Kasumi-1 (cell line): Measurements from ENCODE around the gene NEU3.

ENCODE experiments used
- DNase-seq, 2 experiments: peaks; one replicate each; lab custom pipeline; 2025; lab: John Stamatoyannopoulos, UW

The NEU3 gene

DNA sequence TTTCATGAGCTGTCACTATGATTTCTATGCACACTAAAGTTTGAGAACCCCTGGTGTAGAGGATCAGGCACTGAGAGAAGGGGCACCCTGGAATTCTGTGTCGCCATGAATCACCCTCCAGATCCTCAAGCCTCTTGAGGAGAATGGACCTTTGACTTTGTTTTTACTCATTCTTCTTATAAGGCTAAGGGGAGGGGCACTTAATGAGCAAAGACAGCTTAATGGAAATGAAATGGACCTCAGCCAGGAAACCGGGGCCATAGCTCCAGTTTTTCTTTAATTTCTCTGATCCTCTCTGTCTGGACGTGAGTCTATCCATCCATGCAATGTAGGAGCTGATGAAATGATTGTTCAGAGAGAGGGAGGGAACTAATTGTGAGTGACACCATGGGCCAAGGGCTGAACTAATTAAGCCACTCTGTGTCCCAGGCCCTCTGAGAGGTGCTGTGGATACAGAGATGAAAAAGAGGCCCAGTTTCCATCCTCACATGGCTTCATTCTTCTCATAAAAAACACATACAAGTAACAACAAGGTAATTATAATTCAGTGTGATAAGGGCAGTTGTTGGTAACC lies 75.1 kb downstream of the NEU3 start:
- DNase-seq = no peak

DNA sequence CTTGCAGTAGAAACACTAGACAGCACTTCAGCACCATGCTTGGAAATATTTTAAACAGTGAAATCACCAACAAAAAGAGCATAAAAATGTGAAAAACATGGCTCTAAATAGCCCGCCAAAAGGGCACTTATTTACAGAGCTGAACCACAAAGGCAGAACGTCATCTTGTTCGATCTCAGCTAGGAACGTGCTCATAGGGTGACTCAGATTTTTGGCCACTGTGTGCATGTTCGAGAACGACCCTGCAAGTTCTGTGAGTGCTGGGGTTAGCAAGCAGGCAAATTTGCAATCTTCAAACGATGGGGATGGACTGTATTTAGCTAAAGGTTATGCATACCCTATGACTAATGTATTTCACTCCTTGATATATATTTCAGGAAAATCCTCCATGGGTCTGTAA lies 77.3 kb downstream of the NEU3 start:
- DNase-seq = no peak
